ENCODE results near the gene CALHM4.

GRCh38 chr6:116536216-116536621, 17.3 kb upstream of the CALHM4 start:
- TF ChIP-seq POLR2A (IDR thresholded peaks at IDR 0.05) (no peak), CTCF (IDR thresholded peaks at IDR 0.05 in 4 of 5, conservative IDR thresholded peaks at IDR 0.05 in 1 of 5) (peak; percentile 47 to 79 (median 66))

Data from gastrocnemius medialis (tissue), 4 donors.